Germinal center (tissue), 1 donor: Measurements from ENCODE around the gene GCLC.
"Not testable (repeated sequence)": the region's sequence is repeated elsewhere in the genome, so short reads cannot be mapped to it uniquely, and the experiment has no call there.

Experiments
- DNase-seq: peaks from one replicate; pipeline ENCODE4 v3.0.0; 2012; ENCODE audit warnings: mixed read lengths, low spot score

GCLC gene

DNA sequence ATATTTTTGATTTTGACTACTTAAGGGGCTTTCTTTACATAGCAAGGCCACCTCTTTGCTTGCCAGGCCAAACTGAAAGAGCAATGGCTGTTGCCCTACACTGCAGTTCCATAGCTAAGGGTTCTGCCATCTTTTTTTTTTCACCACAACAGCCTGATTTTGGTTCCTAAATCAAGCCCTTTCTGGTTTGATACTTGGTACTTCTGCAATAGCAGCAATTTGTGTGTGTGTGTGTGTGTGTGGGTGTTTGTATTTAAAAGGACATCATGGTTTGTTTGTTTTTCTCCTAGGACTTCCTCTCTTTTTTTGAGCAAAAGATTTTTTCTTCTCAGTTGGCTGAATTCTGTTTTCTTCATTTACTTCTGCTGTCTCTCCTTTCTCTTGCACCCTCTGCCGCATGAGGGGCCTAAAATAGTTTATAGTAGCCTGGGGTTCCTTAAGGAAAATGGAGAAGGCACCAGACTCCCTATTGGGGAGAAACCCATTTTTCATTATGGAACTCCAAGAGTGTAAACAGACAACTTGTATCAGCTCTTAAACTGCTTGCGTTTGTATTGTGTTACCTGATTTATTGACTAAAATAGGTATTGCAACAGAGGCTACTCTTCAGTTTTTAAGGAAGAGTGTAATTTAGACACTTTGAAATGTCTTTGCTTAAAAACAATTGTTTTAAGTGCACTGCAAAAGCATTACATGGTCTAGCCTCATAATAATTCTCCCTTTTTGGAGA, 12.2 kb upstream of the GCLC start:
- DNase-seq = no peak

DNA sequence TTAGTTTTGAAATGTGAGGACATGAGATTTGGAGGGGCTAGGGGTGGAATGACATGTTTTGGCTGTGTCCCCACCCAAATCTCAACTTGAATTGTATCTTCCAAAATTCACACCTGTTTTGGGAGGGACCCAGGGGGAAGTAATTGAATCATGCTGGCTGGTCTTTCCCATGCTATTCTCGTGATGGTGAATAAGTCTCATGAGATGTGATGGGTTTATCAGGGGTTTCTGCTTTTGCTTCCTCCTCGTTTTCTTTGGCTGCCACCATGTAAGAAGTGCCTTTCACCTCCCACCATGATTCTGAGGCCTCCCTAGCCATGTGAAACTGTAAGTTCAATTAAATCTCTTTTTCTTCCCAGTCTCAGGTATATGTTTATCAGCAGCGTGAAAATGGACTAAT, 8.7 kb upstream of the GCLC start:
- DNase-seq = not testable (repeated sequence)

- DNase-seq = not testable (repeated sequence)
Observed at GRCh38 chr6:53551681-53552080, 6.8 kb upstream of the GCLC start.

GRCh38 chr6:53547811-53548496, 3.1 kb upstream of the GCLC start:
- DNase-seq = peak; percentile 92

GRCh38 chr6:53547166-53547810, 2.4 kb upstream of the GCLC start:
- DNase-seq = no peak

DNA sequence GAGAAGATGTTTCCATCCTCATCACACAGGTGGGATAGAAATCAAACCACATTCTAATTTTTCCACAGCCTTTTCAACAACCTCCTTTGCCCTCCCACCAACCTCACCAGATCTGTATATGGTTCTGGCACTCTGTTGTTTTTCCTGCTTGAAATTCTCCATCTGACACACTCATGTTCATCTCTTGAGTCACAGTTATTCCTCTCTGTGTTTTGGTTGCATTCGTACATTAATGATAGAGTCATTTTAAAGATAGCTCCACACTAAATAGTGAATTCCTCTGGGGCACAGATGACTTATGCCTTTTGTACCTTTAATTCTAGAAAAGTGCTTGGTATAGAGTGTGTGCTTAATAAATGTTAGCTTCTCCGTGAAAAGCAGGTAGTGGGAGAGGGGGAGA, 1.4 kb upstream of the GCLC start:
- no peak for DNase-seq

GRCh38 chr6:53544217-53544469, 758 bp downstream of the GCLC start:
- no peak for DNase-seq

DNA sequence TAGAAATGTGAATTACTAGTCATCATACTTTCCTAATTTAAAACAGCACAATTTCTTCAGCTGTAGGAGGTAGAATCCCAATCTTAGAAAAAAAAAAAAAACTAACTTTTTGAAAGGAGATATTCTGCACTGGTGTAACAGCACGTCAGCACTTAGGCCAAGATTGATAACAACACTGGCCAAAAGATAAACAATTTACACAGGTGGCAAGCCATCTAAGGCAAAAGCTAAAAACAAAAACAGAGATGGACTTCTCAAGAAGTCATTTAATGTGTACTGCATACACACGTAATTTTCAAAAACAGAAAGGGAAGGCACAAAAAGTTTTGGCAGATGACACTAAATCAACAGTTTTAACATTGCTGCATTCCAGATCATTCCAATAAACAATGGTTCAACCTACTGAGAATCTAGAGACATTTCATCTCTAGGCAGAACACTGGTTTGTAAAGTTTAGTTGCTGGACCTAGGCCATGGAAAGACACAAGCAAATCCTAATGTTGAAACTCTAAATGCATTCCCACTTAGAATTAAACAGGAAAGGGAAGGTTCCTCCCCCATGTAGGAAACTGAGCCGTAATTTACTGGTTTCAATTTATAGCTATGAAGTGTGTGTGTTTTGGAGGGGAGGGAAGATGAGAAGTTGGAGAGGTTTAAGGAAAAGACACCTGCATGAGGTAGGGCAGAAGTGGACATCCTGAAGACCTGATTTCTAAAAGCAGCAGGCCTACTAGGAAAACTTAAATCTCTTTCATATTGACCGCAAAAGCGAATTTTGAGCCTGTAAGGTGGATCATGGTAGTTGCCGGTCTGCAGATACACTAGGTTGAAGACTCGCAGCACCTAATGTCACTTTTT, 1.3 kb downstream of the GCLC start:
- DNase-seq = no peak

DNA sequence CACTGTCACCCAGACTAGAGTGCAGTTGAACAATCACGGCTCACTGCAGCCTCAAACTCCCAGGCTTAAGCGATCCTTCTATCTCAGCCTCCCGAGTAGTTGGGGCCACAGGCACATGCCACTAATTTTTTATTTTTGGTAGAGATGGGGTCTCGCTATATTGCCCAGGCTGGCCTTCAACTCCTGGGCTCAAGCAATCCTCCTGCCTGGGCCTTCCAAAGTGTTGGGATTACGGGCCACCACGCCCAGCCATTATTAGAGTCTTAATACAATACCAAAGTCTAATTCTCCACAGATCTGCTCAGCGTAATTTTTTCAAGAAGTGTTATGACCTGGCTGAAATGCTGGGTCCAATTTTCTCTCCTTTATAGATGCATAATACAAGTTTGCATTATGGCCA, 3.0 kb downstream of the GCLC start:
- no peak for DNase-seq

GRCh38 chr6:53540129-53540692, 4.7 kb downstream of the GCLC start:
- DNase-seq = no peak

GRCh38 chr6:53539561-53539960, 5.3 kb downstream of the GCLC start:
- no peak for DNase-seq

DNA sequence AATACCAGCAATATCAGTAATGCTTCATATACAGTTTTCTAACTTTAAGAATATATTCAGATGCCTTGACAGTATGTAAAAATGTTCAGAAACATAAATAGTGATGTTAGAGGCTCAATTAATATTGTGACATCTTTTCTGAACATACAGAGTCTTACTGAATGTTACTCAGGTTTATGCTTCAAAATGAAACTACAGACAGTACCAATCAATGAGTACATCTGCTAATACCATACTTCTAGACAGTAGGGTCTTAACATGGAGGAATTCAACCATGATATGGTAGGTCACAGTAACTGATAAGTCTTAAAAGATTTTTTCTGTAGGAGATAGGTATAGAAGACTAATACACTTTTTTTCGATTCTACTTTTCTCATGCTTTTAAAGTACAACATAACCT, 8.3 kb downstream of the GCLC start:
- DNase-seq = no peak

- DNase-seq = no peak
Observed at GRCh38 chr6:53532942-53533341, 12.0 kb downstream of the GCLC start.

GRCh38 chr6:53532061-53532797, 12.7 kb downstream of the GCLC start:
- DNase-seq = no peak

DNA sequence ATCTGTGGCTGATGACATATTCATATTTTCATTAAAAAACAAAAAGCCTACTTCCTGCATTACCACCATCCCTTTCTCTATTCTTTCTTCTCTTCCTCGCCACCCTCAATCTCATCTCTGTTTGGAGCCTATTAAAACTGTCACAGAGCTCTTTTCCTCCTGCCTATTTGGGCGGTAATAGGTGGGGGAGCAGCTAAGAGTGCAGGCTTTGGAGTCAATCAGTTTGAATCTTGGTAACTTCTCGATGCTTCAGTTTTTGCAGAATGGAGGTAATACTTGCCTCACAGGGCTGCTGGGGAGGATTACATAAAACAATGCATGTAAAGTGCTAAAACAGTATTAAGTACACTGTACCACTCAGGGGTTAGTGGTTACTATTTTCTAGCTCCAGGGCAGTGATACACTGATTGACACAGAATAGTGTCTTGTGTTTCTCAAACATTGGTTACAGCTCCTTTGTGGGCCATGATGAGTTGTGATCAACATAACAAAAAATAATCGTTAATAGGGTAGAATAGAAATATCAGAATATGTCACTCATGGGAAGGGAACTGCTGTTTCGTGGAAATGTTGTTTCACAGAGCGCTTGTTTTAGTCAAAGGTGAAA, 14.0 kb downstream of the GCLC start:
- DNase-seq = no peak

- DNase-seq = no peak
Observed at GRCh38 chr6:53530346-53530745, 14.6 kb downstream of the GCLC start.

DNA sequence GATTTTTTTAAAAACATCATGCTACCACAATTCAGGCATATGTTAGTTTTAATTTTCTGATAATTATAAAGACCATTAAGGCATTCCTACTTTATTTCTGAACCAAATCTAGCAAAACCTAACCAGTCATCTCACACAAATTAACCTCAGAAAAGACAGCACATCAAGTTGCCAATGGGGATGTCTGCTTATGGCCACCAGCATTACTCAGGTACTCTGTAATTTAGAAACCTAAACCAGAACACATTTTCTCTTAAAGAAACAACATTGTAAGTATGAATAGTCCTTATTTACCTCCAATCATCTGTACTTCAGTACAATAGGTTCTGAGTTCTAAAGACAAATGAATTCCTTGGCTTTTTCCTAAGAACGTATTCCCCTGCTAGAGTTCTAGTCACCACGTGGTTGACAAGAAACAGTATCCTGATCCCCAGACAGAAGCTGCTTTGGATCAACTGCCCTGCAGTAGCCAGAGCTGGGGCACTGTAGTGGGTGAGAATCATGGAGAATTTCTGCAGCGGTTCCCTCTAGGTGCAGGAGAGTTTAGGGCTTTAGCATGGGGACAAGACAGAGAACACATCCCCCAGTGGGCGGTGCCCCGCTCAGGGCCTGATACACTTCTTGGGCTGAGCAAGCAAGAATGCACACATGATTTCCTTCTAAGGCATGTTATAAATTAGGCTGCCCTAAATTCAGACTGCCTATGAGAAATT, 15.4 kb downstream of the GCLC start:
- DNase-seq = no peak

GRCh38 chr6:53528107-53528506, 16.8 kb downstream of the GCLC start:
- no peak for DNase-seq

GRCh38 chr6:53527249-53527765, 17.6 kb downstream of the GCLC start:
- DNase-seq = no peak

DNA sequence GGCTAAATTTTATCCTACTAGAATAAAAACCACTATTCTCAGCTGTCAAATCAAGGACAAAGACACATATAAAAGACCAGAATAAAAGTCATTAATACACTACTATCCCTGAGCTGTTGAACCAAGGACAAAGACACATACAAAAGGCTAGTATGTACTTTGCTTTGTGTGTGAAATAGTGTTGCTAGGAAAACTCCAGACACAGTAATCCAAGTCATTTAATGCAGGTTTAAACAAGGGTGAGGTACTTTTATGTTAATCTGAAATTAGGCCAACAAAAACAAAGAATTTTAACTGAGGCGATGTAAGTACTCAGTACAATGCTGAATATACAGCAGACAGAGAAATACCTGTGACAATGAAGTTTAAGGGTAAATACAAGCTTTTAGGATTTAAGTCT, 18.9 kb downstream of the GCLC start:
- DNase-seq = no peak
